GM12864 (cell line): ENCODE measurements around the gene BRD7.

Experiments
- DNase-seq: peaks from one replicate; pipeline ENCODE4 v3.0.0-alpha.2; 2011; ENCODE audit warnings: low read depth
- H3K4me3 ChIP-seq: 2 replicates; pipeline ENCODE4 v1.5.1; 2011; ENCODE audit warnings: mild to moderate bottlenecking, low read depth, low read length, control low read depth
- TF ChIP-seq, protein P1 (sequence below): IDR thresholded peaks from 2 replicates; pipeline ENCODE4 v1.5.1; 2011; ENCODE audit warnings: low read depth, mild to moderate bottlenecking, moderate library complexity, low read length, control low read depth, inconsistent platforms; ENCODE audit errors: missing control alignments

BRD7 gene

DNA sequence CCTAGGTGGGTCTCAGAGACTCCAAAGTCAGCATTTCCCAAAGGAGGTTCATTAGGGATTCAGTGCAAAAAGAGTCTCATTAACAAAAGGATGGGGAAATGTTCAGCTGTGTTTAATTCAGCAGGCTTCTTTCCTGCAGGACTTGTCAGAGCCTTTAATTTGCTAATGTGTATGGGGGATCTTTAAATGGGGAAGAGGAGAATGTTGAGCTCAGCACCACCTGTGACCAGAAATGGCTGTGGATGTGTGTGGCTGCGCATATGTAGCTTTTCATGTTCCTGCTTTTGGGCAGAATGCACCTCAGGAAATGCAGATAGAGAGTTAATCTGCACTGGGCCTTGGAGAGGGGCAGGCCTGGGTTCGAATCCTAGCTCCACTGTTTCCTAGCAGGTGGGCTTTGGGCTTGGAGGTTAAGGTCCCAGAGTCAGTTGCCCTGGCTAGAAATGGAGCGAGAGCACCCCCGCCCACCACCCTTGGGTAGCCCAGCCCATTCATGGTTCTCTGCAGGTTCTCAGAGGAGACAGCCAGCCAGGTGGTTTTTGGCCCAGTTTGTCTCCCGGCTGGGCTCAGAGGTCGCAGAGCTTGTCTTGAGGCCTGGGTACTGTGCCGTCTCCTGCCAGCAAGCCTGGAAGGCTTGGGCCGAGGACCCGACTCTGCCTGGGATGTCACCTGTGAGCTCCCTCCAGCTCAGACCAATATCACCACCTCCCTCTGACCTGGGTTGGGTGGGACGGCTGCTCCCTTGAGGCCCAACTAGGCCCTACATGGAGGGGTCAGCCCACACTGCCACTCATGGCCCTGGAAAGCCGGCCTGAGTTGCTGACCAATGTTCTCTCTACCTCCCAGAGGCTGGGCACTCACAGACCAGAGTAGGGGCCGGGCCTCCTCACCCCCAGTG, 93.1 kb downstream of the BRD7 start:
- TF ChIP-seq, protein P1, sequence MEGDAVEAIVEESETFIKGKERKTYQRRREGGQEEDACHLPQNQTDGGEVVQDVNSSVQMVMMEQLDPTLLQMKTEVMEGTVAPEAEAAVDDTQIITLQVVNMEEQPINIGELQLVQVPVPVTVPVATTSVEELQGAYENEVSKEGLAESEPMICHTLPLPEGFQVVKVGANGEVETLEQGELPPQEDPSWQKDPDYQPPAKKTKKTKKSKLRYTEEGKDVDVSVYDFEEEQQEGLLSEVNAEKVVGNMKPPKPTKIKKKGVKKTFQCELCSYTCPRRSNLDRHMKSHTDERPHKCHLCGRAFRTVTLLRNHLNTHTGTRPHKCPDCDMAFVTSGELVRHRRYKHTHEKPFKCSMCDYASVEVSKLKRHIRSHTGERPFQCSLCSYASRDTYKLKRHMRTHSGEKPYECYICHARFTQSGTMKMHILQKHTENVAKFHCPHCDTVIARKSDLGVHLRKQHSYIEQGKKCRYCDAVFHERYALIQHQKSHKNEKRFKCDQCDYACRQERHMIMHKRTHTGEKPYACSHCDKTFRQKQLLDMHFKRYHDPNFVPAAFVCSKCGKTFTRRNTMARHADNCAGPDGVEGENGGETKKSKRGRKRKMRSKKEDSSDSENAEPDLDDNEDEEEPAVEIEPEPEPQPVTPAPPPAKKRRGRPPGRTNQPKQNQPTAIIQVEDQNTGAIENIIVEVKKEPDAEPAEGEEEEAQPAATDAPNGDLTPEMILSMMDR: no peak
- DNase-seq: no peak
- H3K4me3 ChIP-seq: peak overlapping the region; percentile 80

DNA sequence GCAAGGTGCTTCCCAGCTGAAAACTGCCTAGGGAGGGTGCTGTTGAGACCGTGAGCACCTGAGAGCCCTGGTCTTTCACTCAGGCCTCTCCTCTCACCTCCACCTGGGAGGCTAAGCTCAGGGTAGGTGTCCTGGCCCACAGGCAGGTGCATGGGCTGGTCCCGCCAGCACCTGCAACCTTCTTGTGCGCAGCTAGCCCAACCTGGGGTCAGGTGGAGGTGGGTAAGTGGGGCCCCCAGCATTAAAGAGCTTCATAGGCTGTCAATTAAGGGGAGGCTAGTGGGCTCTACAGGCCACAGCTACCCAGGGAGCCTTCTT, 93.7 kb downstream of the BRD7 start:
- no peak for DNase-seq
- peak overlapping the region; percentile 80 for H3K4me3 ChIP-seq
- TF ChIP-seq, protein P1: no peak

DNA sequence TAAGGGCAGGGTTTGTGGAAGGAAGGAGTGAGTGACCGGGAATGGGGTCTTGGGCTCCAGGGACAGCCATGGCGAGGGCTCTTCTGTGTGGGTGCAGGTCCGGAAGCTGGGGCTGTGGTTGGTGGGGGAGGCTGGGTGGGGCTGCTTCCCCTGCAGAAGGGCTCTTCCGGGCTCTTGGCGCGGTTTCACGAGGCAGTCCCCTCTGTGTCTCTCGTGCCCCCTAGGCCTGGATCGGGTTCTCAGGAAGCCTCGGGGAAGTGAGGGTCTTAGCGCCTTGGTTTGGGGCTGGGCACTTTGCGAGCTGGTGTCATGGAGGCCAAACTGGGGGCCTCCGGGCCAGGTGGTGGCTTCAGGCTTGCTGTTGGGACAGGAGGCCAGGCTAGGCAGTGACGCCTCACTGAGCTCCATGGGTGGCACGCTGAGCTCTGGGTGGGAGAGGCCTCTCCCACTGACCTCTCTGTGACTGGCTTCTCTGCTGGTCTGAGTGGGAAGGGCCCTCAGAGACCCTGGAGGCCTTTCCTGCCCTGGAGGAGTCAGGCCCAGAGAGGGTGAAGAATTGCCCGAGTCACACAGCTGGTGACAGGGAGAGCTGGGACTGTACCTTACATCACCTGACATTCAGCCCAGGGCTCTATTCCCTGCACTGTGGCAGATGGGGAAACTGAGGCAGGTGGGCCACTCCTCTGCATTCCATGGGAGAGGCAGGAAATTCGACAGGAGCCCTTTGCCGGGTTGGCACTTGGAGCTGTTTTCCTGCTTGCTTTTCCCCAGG, 94.3 kb downstream of the BRD7 start:
- no peak for DNase-seq

DNA sequence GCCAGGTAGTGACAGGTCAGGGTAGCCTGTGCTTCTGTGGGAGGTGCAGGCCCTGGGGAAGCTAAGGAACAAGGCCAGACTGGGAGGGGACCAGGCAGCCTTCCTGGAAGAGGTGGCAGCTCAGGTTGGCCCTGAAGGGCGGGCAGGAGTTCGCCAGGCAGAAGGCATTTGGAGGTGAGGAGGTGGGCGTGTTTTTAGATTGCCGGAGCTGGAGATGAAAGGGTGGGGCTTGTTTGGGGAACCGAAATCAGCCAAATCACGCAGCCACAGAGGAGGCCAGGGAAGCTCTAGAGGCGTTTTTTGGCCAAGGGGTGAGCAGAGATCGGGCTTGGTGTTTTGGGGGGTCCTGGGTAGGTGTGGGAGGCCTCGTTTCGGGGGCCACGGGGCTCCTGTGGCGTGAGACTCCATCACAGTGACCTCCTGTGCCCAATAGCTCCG, 94.9 kb downstream of the BRD7 start:
- TF ChIP-seq, protein P1: no peak
- peak; percentile 81 for DNase-seq
- H3K4me3 ChIP-seq: peak overlapping the region; percentile 80

More for the DNA sequence above, 94.3 kb downstream of the BRD7 start:
- peak overlapping the region; percentile 80 for H3K4me3 ChIP-seq
- TF ChIP-seq, protein P1: no peak

DNA sequence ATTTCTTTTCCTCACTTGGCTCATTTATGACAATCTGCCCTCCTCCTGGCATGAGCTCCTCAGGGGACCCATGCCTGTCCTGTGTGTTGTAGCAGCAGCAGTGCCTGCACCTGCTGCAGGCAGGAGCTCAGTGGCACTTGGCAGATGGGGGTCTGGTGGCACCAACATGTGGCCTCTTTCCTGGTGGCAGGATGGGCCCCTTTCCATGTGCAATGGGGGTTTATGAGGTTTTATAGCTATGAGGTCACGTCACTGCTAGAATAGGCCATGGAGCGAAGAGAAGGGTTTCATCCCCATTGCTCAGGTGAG, 95.5 kb downstream of the BRD7 start:
- TF ChIP-seq, protein P1: no peak
- no peak for DNase-seq
- no peak overlapping the region for H3K4me3 ChIP-seq

DNA sequence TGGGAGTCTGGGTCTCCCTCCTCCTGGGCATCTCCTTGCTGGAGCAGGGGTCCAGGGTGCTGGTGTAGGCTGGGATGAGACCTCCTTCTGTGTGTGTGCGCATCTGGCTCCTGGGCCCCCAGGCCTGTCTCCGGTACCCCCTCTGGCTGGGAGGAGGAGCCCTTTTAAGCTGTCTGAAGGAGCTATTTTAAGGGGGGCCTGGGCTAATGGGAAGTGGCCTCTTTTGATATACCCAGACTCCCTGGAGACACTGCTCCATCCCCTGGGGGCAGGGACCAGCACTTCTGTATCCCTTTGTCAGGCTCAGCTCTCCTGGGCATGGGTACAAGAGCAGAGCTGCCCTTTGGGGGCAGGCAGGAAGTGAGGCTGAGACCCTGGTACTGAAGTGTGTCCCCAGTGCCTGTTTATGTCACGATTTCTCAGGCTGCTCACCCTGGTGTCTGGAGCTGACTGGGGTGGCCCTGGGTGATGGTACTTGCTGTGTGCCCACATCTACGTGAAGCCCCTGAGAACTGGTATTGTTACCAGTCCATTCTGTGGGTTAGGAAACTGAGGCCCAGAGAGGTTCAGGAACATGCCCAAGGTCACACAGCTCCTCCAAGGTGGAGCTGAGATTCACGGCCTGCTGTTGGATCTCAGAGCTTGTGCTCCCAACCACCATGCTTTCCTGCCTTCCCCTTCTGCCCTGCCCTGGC, 96.0 kb downstream of the BRD7 start:
- H3K4me3 ChIP-seq: no peak overlapping the region
- TF ChIP-seq, protein P1: no peak
- no peak for DNase-seq
